ENCODE measurements around the gene GALNTL6. TPM values are rescaled to one million over a fixed set of nuclear protein-coding genes. Genes with fewer than 3 reads are reported as not detected.

Gene GALNTL6
- total and polyA plus RNA-seq, 2 of the 4 experiments (the other 2 are of a cell fraction): under 0.01 TPM; not detected in 1

DNA sequence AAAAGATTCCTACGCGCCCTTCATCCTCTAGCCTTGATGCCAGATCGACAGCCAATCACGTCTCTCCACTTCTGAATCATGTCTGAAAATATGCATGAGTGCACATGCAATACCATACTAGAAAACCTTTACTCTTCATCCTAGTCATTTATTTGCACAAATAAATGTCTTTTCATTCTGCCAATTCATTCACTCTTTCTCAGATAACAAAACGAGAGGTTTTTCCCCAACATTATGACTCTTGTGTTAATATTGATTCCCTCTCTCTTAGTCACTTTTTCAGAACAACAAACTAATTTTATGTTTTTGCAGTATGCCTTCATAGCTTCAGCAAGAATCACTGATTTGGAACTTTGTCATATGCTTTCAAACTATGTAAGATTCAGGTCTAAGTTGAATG is 806.0 kb downstream of the GALNTL6 start:
- intact Hi-C loops (cut with micrococcal nuclease) (no loop called here), dilution Hi-C loops (cut with HindIII; ENCODE audit: low sequenced_read_pairs, unreplicated experiment) (no loop called here), in situ Hi-C loops (cut with MboI; ENCODE audit: low sequenced_read_pairs) (no loop called here)
- Histone ChIP-seq H2BK120ac (ENCODE audit: low read depth, low read length) (no peak overlapping the region), H3K9ac (ENCODE audit: low read depth, low read length) (no peak overlapping the region), H2BK20ac (ENCODE audit: low read depth, low read length) (no peak overlapping the region), H3K4me1 (ENCODE audit: control insufficient read depth, insufficient read depth, low read length) (no peaks in the 10 kb centered on the region), H3K27ac (ENCODE audit: insufficient read depth, low read length) (no peak overlapping the region), H2BK5ac (ENCODE audit: low read depth, low read length, poor library complexity, severe bottlenecking) (no peak overlapping the region), H3K23ac (ENCODE audit: low read depth, low read length) (no peak overlapping the region), H3K79me1 (ENCODE audit: low read depth in 1 of 2, low read length in 2 of 2) (no peaks in the 10 kb centered on the region), H3K27me3 (ENCODE audit: control insufficient read depth, insufficient read depth, low read length) (no peaks in the 10 kb centered on the region), H2AK5ac (ENCODE audit: low read depth, low read length) (no peak overlapping the region), H3K56ac (ENCODE audit: extremely low read depth, insufficient read depth, low read length) (no peak overlapping the region), H2AFZ (replicated peaks; ENCODE audit: low read length, poor library complexity) (no peak overlapping the region), H2AK9ac (replicated peaks; ENCODE audit: low read depth, low read length, poor library complexity) (no peak overlapping the region), H4K8ac (ENCODE audit: low read depth in 2 of 2, low read length in 2 of 2) (no peak overlapping the region), H3K9me3 (ENCODE audit: control insufficient read depth, insufficient read depth, low read length) (no peaks in the 10 kb centered on the region; the same call in 1 of the 2 replicates), H4K91ac (ENCODE audit: insufficient read depth, low read depth, low read length) (no peak overlapping the region), H3K18ac (ENCODE audit: low read depth, low read length) (no peak overlapping the region), H2BK15ac (ENCODE audit: low read depth, low read length) (no peak overlapping the region), H4K20me1 (ENCODE audit: insufficient read depth, low read length) (no peaks in the 10 kb centered on the region), H3K36me3 (ENCODE audit: control insufficient read depth, insufficient read depth, low read length) (no peaks in the 10 kb centered on the region), H3K14ac (replicated peaks; ENCODE audit: low read depth, low read length) (no peak overlapping the region), H3K4me3 (ENCODE audit: insufficient read depth, low read depth, low read length) (no peak overlapping the region), H3K4ac (ENCODE audit: low read depth, low read length) (no peak overlapping the region), H3K4me2 (ENCODE audit: low read depth, low read length) (no peak overlapping the region), H3K9me1 (ENCODE audit: insufficient read depth, low read length) (no peaks in the 10 kb centered on the region), H4K5ac (ENCODE audit: low read depth, low read length) (no peak overlapping the region)
- ChIA-PET CTCF (no interaction called here), POLR2A (ENCODE audit: unreplicated experiment) (no interaction called here)
- TF ChIP-seq RAD21 (IDR thresholded peaks at IDR 0.05; ENCODE audit: low read length): no peak
- no peak for TF ChIP-seq MAZ (IDR thresholded peaks at IDR 0.05; ENCODE audit: borderline replicate concordance, low read depth, low read length)
- no peak for TF ChIP-seq MAFK (IDR thresholded peaks at IDR 0.05; ENCODE audit: low read depth, low read length)
- no peak for TF ChIP-seq CHD1 (IDR thresholded peaks at IDR 0.05; ENCODE audit: low read depth, low read length)
- TF ChIP-seq SMC3 (IDR thresholded peaks at IDR 0.05; ENCODE audit: low read depth, low read length): no peak
- no peak for TF ChIP-seq NFE2L2 (IDR thresholded peaks at IDR 0.05; ENCODE audit: low read depth, low read length)
- TF ChIP-seq RCOR1 (IDR thresholded peaks at IDR 0.05; ENCODE audit: insufficient replicate concordance, low read length): no peak
- TF ChIP-seq, protein P1, sequence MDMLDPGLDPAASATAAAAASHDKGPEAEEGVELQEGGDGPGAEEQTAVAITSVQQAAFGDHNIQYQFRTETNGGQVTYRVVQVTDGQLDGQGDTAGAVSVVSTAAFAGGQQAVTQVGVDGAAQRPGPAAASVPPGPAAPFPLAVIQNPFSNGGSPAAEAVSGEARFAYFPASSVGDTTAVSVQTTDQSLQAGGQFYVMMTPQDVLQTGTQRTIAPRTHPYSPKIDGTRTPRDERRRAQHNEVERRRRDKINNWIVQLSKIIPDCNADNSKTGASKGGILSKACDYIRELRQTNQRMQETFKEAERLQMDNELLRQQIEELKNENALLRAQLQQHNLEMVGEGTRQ (IDR thresholded peaks at IDR 0.05; ENCODE audit: low read depth, low read length): no peak
- TF ChIP-seq, protein P2, sequence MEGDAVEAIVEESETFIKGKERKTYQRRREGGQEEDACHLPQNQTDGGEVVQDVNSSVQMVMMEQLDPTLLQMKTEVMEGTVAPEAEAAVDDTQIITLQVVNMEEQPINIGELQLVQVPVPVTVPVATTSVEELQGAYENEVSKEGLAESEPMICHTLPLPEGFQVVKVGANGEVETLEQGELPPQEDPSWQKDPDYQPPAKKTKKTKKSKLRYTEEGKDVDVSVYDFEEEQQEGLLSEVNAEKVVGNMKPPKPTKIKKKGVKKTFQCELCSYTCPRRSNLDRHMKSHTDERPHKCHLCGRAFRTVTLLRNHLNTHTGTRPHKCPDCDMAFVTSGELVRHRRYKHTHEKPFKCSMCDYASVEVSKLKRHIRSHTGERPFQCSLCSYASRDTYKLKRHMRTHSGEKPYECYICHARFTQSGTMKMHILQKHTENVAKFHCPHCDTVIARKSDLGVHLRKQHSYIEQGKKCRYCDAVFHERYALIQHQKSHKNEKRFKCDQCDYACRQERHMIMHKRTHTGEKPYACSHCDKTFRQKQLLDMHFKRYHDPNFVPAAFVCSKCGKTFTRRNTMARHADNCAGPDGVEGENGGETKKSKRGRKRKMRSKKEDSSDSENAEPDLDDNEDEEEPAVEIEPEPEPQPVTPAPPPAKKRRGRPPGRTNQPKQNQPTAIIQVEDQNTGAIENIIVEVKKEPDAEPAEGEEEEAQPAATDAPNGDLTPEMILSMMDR (conservative IDR thresholded peaks at IDR 0.05; ENCODE audit: low read depth, low read length): no peak
- TF ChIP-seq CEBPB (IDR thresholded peaks at IDR 0.05; ENCODE audit: low read depth, low read length): no peak
- no peak for TF ChIP-seq FOS (IDR thresholded peaks at IDR 0.05; ENCODE audit: low read depth, low read length)
- TF ChIP-seq, protein P3, sequence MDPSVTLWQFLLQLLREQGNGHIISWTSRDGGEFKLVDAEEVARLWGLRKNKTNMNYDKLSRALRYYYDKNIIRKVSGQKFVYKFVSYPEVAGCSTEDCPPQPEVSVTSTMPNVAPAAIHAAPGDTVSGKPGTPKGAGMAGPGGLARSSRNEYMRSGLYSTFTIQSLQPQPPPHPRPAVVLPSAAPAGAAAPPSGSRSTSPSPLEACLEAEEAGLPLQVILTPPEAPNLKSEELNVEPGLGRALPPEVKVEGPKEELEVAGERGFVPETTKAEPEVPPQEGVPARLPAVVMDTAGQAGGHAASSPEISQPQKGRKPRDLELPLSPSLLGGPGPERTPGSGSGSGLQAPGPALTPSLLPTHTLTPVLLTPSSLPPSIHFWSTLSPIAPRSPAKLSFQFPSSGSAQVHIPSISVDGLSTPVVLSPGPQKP (IDR thresholded peaks at IDR 0.05; ENCODE audit: borderline replicate concordance, low read depth, low read length): no peak
- TF ChIP-seq MXI1 (IDR thresholded peaks at IDR 0.05; ENCODE audit: borderline replicate concordance, low read depth, low read length): no peak
- TF ChIP-seq POLR2A (IDR thresholded peaks at IDR 0.05; ENCODE audit: low read depth, low read length): no peak
- no peak for TF ChIP-seq RFX5 (IDR thresholded peaks at IDR 0.05; ENCODE audit: low read depth, low read length)
- TF ChIP-seq BHLHE40 (IDR thresholded peaks at IDR 0.05; ENCODE audit: low read depth, low read length): no peak
- DNase-seq: peak; percentile 4
- BruUV-seq (replicated peaks): no TSS peak
- ATAC-seq (ENCODE audit: low read depth): no peak
- WGBS, 2 experiments (ENCODE audit: extremely low coverage in 2 of 2, insufficient read length in 1 of 2): no CpG with 5 or more reads among the region's 5 CpGs
